ENCODE measurements around the gene OR10J1. TPM values are rescaled to one million over a fixed set of nuclear protein-coding genes. Genes with fewer than 3 reads are reported as not detected.
A peak's percentile ranks its signal among the peaks of the same experiment; 100 is the strongest.
"Not testable (repeated sequence)": the region's sequence is repeated elsewhere in the genome, so short reads cannot be mapped to it uniquely, and the experiment has no call there.

The OR10J1 gene
- total and polyA plus RNA-seq, 8 donors, result 0.06 to 0.10 (median 0.07) TPM; not detected in 4

- ATAC-seq (no peak), DNase-seq (no peak)
- no peaks in the 10 kb centered on the region for H3K36me3 ChIP-seq
- intact Hi-C loops (cut with DNase I), result no loop called here
- H3K9me3 ChIP-seq, result no peaks in the 10 kb centered on the region
- no peaks in the 10 kb centered on the region for H3K4me1 ChIP-seq
- H3K27me3 ChIP-seq, result no peaks in the 10 kb centered on the region
- no peak for TF ChIP-seq CTCF (IDR thresholded peaks at IDR 0.05)
- no peak overlapping the region for H3K27ac ChIP-seq
- no peak overlapping the region for H3K4me3 ChIP-seq
Measured at GRCh38 chr1:159442428-159442827, 2.9 kb downstream of the OR10J1 start.

- no peaks in the 10 kb centered on the region for H3K27me3 ChIP-seq
- H3K9me3 ChIP-seq, result no peaks in the 10 kb centered on the region
- no peak overlapping the region for H3K4me3 ChIP-seq
- intact Hi-C loops (cut with DNase I), result no loop called here
- no peaks in the 10 kb centered on the region for H3K4me1 ChIP-seq
- H3K36me3 ChIP-seq, result no peaks in the 10 kb centered on the region
- ATAC-seq (no peak), DNase-seq (no peak)
- no peak for TF ChIP-seq CTCF (IDR thresholded peaks at IDR 0.05)
- H3K27ac ChIP-seq, result no peak overlapping the region
Measured at GRCh38 chr1:159443066-159443750, 3.7 kb downstream of the OR10J1 start.

- Histone ChIP-seq H3K27ac (no peak overlapping the region), H3K4me1 (no peaks in the 10 kb centered on the region), H3K4me3 (no peak overlapping the region), H3K9me3 (peaks cover 0 to 4% of the 10 kb centered on the region in 2 donors), H3K36me3 (no peaks in the 10 kb centered on the region), H3K27me3 (no peaks in the 10 kb centered on the region)
- ATAC-seq (peak; percentile 54), DNase-seq (peak in 1 of 4 donors; percentile 3)
- intact Hi-C loops (cut with DNase I), result no loop called here
- no peak for TF ChIP-seq CTCF (IDR thresholded peaks at IDR 0.05)
Measured at GRCh38 chr1:159444511-159444910, 5.0 kb downstream of the OR10J1 start.

GRCh38 chr1:159448181-159448580 lies 8.7 kb downstream of the OR10J1 start:
- no peak overlapping the region for H3K4me3 ChIP-seq
- no peaks in the 10 kb centered on the region for H3K4me1 ChIP-seq
- ATAC-seq (no peak), DNase-seq (no peak)
- intact Hi-C loops (cut with DNase I), result no loop called here
- H3K27me3 ChIP-seq, result no peaks in the 10 kb centered on the region
- TF ChIP-seq CTCF (IDR thresholded peaks at IDR 0.05), result no peak
- H3K9me3 ChIP-seq, result peaks cover 0 to 8% of the 10 kb centered on the region in 2 donors
- H3K36me3 ChIP-seq, result no peaks in the 10 kb centered on the region
- H3K27ac ChIP-seq, result no peak overlapping the region

- H3K36me3 ChIP-seq; H3K27ac ChIP-seq; H3K4me1 ChIP-seq; H3K9me3 ChIP-seq; DNase-seq; ATAC-seq; H3K27me3 ChIP-seq; intact Hi-C loops (cut with DNase I); H3K4me3 ChIP-seq: not testable (repeated sequence)
Measured at GRCh38 chr1:159449605-159450004, 10.1 kb downstream of the OR10J1 start.

- no peaks in the 10 kb centered on the region for H3K36me3 ChIP-seq
- no peak for TF ChIP-seq CTCF (IDR thresholded peaks at IDR 0.05)
- intact Hi-C loops (cut with DNase I), result no loop called here
- no peaks in the 10 kb centered on the region for H3K27me3 ChIP-seq
- H3K9me3 ChIP-seq, result peaks cover 0 to 17% of the 10 kb centered on the region in 2 donors
- DNase-seq (no peak), ATAC-seq (no peak)
- no peaks in the 10 kb centered on the region for H3K4me1 ChIP-seq
- H3K4me3 ChIP-seq, result no peak overlapping the region
- H3K27ac ChIP-seq, result no peak overlapping the region
Measured at GRCh38 chr1:159459551-159459950, 20.0 kb downstream of the OR10J1 start.

Measured in left lung (tissue), 10 donors.